ENCODE results near the gene ZXDC.

Gene ZXDC

DNA sequence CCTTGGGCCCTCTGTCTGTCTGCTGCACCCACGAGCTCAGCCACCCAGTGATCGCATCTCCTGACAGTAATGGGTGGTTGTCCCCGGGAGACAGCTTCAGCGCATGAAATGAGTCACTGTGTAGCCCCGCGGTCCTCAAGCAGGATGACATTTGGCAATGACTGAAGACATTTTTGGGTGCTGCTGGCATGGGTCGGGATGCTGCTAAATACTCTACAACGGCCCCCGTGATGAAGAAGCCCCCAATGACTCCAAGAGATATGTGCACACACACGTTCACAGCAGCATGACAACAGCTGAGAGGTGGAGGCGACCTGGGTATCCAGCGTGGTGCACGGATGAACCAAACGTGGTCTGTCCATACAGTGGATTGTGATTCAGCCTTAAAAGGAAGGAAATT, 17.4 kb upstream of the ZXDC start:
- no peak for DNase-seq
- Histone ChIP-seq H3K27ac (no peak overlapping the region), H3K4me1 (peaks cover 0 to 4% (median 0%) of the 10 kb centered on the region in 4 donors), H3K4me3 (no peak overlapping the region), H3K9me3 (no peaks in the 10 kb centered on the region), H3K27me3 (peaks cover 0 to 4% of the 10 kb centered on the region in 2 donors), H3K36me3 (no peaks in the 10 kb centered on the region)
- TF ChIP-seq CTCF (IDR thresholded peaks at IDR 0.05): no peak
- intact Hi-C loops (cut with DNase I; ENCODE audit: low total_unique reads): no loop called here

DNA sequence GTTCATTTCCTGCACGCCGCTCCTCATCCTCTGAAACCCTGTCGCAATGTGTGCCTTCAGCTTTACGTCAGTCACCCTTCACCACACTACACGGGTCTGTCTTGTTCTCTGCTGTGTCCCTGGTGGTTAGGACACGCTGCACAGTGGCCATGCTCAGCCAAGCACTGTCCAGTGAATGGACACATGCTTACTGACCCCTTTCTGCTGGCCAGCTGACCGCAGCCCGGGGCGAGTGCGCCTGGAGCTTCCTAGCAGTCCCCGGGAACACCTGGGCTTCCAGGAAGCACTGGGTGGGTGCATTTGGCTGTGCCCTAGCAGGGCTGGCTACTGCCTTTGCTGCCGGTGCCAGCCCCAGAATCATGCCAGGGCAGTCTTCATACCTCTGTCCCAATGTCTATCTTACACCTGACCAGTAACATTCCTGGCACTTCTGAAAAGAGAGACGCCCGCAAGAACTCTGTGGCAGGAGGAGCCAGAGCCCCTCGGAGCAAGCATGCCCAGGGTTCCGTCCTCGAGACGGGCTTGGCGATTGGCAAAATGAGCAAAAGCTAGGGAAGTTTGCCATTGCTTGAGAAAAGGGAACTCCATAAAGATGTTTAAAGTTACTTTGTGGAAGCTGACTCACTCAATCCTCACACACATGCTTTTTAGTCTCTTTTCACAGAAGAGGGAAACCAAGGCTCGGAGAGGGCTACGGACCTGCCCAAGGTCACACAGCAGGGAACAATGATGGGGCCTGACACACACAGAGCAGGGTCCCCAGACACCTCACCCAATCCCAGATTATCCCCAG, 15.7 kb upstream of the ZXDC start:
- intact Hi-C loops (cut with DNase I; ENCODE audit: low total_unique reads): no loop called here
- no peak for TF ChIP-seq CTCF (IDR thresholded peaks at IDR 0.05)
- peaks cover 0 to 12% (median 0%) of the 10 kb centered on the region in 4 donors for H3K4me1 ChIP-seq

DNA sequence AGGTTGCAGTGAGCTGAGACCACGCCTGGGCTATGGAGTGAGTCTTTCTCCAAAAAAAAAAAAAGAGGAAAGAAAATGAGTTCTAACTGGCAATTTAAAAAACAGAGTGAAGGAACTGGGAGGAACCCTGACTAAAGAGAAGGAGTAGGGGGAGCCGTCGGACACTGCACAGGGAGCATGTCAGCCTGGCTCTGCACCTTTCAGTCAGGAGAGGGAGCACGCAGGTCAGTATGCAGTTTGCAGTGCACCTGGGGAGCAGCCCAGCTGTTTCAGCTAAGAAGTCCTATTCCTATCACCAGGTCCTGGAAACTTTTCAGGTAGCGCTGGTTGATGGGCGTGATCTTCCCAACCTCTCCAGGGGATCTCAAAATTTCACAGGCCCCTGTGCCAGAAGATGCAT, 14.9 kb upstream of the ZXDC start:
- no peak overlapping the region for H3K27ac ChIP-seq
- peaks cover 0 to 4% of the 10 kb centered on the region in 2 donors for H3K27me3 ChIP-seq
- no peak for DNase-seq
- H3K4me1 ChIP-seq: peaks cover 0 to 12% (median 0%) of the 10 kb centered on the region in 4 donors
- intact Hi-C loops (cut with DNase I; ENCODE audit: low total_unique reads): no loop called here
- no peak overlapping the region for H3K4me3 ChIP-seq
- no peaks in the 10 kb centered on the region for H3K36me3 ChIP-seq
- no peaks in the 10 kb centered on the region for H3K9me3 ChIP-seq
- no peak for TF ChIP-seq CTCF (IDR thresholded peaks at IDR 0.05)

More for the DNA sequence above, 15.7 kb upstream of the ZXDC start:
- DNase-seq: no peak
- Histone ChIP-seq H3K27me3 (peaks cover 0 to 4% of the 10 kb centered on the region in 2 donors), H3K9me3 (no peaks in the 10 kb centered on the region), H3K27ac (no peak overlapping the region), H3K4me3 (no peak overlapping the region), H3K36me3 (no peaks in the 10 kb centered on the region)

- Histone ChIP-seq H3K4me3 (no peak overlapping the region), H3K4me1 (peaks cover 0 to 12% (median 0%) of the 10 kb centered on the region in 4 donors), H3K36me3 (no peaks in the 10 kb centered on the region), H3K27ac (no peak overlapping the region), H3K27me3 (peaks cover 0 to 4% of the 10 kb centered on the region in 2 donors), H3K9me3 (no peaks in the 10 kb centered on the region)
- no peak for TF ChIP-seq CTCF (IDR thresholded peaks at IDR 0.05)
- DNase-seq: no peak
- intact Hi-C loops (cut with DNase I; ENCODE audit: low total_unique reads): no loop called here
Measured at GRCh38 chr3:126488886-126489569, 13.3 kb upstream of the ZXDC start.

GRCh38 chr3:126488185-126488584, 12.5 kb upstream of the ZXDC start:
- H3K4me1 ChIP-seq: peaks cover 0 to 12% (median 0%) of the 10 kb centered on the region in 4 donors
- H3K27ac ChIP-seq: no peak overlapping the region
- no peaks in the 10 kb centered on the region for H3K36me3 ChIP-seq
- no peaks in the 10 kb centered on the region for H3K9me3 ChIP-seq
- no peak for TF ChIP-seq CTCF (IDR thresholded peaks at IDR 0.05)
- no peak overlapping the region for H3K4me3 ChIP-seq
- intact Hi-C loops (cut with DNase I; ENCODE audit: low total_unique reads): no loop called here
- DNase-seq: no peak
- peaks cover 0 to 4% of the 10 kb centered on the region in 2 donors for H3K27me3 ChIP-seq
